Stimulated activated CD8-positive, alpha-beta memory T cell treated with anti-CD3 and anti-CD28 coated beads, Interleukin-12 subunit alpha, Interleukin-12 subunit beta, amount 100 ng/mL, for 24 hours (primary cell): ENCODE measurements around the gene ABCC1.
"Not testable (repeated sequence)": the region's sequence is repeated elsewhere in the genome, so short reads cannot be mapped to it uniquely, and the experiment has no call there.

Source experiments
- DNase-seq: peaks from one replicate; pipeline ENCODE4 v3.0.0-alpha.2; 2020; ENCODE audit errors: extremely low read depth

The ABCC1 gene

DNA sequence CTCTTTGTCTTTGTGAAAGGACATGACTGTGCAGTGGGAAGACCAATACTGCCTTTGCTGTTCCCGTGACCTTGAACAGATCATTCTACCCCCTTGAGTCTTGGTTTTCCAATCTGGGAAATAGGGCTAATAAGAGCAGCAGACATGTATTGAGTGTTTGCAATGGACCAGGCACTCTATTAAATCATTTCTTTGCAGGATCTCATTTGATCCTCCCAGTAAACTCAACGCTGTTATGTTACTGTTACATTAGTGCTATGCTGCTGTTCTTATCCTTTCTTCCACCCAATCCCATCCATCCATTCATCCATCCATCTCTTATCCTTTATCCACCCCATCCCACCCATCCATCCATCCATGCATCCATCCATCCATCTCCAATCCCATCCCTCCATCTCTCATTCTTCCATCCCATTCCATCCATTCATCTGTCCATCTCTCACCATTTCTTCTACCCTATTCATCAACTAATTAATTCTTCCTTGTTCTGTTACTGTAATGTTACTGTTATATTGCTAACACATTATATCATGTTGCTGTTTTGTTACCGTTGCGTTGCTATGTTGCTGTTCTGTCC lies 208.8 kb downstream of the ABCC1 start:
- DNase-seq = no peak

DNA sequence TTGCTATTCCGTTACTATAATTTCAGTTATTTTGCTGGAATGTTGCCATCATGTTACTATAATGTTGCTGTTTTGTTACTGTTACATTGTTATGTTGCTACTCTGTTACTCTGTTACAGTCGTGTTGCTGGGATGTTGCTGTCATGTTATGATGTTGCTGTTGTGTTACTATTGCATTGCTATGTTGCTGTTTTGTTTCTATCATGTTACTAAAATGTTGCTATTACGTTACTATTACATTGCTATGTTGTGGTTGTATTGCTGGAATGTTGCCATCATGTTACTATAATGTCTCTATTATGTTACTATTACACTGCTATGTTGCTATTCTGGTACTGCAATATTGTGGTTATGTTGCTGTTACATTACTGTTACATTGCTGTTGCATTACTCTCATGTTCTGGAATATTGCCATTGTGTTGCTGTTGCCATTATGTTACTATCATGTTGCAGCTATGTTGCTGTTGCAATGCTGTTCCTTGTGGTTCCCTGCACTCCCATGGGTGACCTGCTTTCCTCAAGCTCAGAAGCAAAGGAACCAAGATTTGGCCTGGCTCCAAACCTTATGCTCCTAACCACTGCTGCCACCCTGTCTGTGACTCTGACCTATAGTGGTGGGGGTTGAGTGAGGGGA lies 209.4 kb downstream of the ABCC1 start:
- no peak for DNase-seq

DNA sequence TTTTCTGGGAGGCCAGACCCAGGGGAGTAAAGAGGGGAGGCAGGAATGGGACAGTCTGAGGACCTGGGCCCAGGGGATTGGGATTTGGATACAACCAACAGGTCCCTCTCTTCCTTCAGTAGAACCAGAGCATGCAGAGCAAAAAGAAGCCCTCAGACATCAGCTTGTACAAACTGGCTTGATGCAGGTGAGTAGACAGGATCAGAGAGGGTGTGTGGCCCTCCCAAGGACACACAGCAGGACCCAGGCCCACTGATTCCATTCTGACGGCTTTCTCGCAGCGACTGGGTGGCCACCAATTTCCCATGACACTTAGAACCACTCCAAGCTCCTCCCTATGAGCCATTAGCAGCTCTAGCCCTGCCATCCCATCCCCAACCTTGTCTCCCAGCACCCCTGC lies 210.2 kb downstream of the ABCC1 start:
- DNase-seq = no peak

DNA sequence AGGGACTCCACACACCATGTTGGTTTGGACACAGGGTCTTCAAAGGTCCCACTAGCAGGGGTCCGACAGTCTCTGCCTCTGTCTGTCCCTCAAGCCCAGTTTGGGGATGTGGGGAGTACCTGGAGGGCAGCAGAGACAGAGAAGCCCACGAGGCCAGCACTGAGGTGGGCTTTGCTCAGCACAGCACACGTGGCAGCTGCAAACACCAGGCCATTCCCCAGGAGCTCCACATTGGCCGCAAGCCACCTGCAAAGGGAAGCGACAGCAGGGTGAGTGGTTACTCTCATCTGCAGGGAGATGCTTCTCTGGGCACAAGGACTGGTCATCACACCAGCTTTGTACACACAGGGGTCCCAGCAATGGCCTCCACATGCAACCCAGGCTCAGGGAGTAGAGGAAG lies 211.9 kb downstream of the ABCC1 start:
- DNase-seq = no peak

DNA sequence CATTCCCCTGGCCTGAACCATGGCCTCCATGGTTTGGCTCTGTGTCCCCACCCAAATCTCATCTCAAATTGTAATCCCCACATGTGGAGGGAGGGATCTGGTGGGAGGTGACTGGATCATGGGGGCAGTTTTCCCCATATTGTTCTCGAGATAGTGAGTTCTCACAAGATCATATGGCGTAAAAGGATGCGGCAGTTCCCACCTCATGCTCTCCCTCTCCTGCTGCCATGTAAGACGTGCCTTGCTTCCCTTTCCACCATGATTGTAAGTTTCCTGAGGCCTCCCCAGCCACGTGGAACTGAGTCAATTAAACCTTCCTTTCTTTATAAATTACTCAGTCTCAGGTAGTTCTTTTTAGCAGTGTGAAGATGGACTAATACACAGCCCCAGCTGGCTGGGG lies 212.4 kb downstream of the ABCC1 start:
- DNase-seq = not testable (repeated sequence)

DNA sequence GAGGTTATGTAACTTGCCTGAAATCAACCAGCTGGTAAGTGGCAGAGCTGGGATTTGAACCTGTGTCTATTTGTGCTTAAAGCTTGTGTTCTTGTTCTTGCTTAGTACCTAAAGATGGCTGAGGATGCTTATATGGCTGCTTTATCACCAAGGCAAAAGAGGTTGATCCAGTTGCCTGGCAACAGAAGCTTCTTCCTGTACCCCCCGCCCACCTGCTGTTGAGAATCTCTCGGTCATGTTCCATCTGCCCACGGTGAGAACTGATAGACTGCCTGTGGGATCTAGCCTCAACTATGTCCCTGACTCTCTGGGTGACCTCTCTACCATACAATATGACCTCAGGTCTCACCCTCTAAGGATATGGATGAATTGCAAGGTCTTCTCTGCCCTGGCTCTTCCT lies 213.2 kb downstream of the ABCC1 start:
- DNase-seq = no peak

DNA sequence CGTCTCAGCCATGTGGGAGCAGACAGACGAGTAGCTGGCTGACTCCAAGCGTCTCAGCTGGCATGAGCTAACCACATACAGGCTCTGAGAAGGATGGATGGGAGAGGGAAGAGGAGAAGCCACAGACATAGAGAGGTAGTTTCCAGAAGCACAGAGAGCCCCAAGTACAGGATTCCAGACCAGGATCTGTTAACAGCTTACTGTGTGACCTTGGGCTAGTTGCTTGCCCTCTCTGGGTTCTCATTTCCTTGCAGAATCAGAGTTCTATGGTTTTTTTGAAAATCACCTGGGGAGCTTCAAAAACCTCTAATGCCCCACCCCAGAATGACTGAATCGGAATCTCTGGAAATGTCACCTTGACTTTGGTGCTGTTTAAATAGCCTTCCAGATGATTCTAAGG lies 213.7 kb downstream of the ABCC1 start:
- no peak for DNase-seq

DNA sequence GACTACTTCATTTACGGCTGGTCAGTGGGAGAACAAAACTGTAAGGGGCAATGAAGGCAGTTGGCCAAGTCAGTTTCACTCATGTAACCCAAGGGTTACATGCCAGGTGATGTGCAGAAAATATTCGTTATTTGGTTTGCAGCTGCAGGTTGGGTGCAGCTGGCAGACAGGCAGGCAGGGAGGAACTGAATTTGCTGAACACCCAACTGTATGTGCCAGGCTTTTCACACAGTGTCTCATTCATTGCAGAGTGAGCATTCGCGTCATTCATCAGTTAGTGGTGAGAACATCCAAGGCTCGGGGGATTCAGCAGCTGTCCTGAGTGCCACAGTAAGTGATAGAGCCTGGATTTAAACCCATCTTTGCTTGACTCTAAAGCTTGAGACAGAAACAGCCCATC lies 214.2 kb downstream of the ABCC1 start:
- no peak for DNase-seq

DNA sequence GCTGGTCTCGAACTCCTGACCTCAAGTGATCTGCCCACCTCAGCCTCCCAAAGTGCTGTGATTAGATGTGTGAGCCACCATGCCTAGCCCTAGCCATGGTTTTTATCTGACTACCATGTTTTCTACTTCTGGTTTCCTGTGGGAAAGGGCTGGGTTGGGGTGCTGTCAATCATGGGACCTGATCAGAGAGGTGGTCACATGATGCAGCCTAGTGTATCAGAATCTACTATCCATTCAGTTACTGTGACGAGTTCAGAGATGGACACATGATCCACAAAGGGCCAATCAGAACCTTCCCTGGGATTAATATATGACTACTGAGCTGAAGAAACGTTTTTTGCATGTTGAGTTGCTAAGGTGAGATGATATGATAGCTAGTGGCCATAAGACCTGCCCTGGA lies 214.8 kb downstream of the ABCC1 start:
- DNase-seq = no peak

DNA sequence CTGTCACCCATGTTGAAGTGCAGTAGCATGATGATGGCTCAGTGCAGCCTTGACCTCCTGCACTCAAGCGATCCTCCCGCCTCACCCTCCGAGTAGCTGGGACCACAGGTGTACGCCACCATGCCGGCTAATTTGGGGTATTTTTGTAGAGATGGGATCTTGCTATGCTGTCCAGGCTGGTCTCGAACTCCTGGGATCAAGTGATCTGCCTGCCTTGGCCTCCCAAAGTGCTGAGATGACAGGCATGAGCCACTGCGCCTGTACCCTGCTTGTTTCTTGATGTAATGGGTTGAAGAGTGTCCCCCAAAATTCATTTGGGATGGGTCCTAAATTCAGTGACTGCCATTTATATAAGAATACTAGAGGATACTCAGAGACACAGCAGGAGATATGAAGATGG lies 216.7 kb downstream of the ABCC1 start:
- no peak for DNase-seq

DNA sequence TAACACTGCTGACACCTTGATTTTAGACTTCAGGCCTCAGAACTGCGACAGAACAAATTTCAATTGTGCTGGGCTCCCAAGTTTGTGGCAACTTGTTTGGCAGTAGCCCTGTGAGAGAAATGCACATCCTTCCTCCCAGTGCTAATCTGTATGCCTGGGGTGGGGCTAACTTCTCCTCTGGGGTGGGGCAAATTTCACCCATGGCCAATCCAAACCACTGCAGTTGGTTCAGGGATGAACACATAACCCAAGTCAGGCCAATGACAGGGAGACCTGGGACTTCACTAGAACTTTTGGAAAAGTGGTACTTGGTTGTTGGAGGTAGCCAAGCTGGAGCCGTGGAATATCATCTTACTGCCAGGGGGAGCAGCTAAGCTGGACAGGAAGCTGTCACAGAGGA lies 217.5 kb downstream of the ABCC1 start:
- no peak for DNase-seq

DNA sequence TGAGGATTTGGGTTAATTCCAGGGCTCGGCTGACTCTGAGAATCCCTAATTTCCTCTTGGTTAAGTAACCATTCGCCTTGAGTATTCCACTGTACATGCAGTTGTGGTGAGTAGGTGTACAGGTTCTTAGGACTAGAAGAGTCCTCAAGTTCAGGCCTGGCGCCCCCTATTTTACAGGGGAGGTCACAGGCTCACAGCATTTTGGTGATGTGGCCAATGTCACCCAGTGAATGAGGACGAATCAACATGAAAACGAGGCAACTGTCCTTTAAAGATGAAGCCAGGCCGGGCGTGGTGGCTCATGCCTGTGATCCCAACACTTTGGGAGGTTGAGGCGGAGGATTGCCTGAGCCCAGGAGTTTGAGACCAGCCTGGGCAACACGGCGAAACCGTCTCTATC lies 218.5 kb downstream of the ABCC1 start:
- no peak for DNase-seq

DNA sequence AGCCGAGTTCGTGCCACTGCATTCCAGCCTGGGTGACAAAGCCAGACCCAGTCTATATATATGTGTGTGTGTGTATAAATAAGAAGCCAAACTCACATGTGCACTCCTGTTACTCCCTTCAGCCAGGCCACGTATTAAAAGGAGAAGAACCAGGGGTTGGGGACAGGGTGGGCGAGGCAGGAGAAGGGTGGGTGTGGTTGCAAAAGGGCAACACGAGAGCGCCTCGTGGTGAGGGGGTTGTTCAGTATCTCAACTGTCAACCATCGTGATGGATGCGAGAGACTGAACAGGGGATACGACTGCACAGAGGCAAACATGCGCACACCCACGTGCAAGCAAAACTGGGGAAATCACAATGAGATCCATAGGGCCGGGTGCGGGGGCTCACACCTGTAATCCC lies 219.0 kb downstream of the ABCC1 start:
- no peak for DNase-seq

DNA sequence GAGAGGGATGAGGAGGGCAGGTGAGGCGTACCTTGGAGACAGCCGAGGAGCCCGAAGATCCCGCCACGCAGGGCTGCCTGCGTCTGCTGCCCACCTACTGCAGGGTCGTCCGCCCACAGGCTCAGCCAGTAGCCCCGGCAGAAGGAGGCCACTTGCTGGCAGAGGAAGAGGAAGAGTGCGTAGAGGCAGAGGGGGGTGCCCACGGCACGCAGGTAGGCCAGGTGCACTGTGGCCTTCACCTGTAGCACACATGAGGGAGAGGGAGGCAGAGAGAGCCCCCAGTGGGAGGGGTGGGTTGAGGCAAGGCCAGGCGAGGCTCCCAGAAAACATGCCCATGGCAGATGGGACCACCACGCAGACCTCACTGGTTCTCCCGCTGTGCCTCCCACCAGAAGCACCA lies 220.2 kb downstream of the ABCC1 start:
- DNase-seq = no peak

DNA sequence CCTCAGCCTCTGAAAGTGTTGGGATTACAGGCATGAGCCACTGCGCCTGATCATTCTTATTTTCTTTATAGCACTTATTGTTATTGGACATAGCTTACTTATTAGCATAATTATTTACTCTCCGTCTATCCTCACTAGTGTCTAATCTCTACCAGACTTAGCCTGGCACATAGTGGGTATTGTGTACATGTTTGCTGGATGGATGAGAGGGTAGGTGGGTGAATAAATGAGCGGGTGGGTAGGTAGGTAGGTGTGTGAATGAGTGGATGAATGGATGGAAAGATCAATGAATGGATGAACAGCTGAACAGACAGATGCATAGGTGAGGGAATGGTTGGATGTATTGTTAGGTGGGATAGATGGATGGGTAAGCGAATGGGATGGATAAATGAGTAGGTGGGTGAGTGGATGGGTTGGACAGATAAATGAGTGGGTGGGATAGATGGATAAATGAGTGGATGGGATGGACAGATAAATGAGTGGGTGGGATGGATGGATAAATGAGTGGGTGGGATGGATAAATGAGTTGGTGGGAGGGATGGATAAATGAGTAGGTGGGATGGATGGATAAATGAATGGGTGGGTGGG lies 222.0 kb downstream of the ABCC1 start:
- no peak for DNase-seq

DNA sequence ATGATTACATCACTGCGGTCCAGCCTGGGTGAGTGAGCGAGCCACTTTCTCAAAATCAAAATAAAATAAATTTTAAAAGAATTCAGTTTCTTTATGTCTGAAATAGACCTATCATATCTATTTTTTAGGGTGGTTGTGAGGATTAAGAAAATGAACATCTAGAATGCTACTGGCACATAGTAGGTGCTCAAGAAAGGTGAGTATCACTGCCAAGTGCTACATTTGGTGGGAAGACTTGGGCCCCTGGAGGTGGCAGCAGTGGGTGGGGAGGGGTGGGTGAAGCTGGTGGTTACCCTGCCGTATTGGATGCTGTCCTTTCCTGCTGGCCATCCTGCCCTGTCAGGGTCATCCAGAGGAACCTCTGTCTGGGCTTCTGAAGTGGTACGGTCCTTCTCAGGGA lies 223.6 kb downstream of the ABCC1 start:
- DNase-seq = no peak

DNA sequence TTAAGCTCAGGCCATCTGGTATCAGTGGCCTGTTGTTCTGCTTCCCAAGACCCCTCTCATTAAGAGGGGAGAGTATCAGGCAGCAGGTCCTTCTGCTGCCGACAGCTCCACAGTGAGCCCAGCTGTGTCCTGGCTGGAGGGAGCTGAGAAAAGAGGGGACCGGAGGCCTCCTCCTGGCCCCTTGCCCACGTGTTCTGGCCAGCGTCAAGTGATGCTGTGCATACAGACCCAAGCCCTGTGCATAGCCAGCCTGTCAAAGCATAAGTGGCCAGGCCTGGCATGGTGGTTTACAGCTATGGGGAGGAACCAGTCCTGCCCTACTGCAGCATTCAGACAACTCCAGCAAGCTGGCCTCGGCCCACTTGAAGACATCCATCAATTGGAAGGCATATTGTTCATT lies 225.9 kb downstream of the ABCC1 start:
- DNase-seq = no peak

DNA sequence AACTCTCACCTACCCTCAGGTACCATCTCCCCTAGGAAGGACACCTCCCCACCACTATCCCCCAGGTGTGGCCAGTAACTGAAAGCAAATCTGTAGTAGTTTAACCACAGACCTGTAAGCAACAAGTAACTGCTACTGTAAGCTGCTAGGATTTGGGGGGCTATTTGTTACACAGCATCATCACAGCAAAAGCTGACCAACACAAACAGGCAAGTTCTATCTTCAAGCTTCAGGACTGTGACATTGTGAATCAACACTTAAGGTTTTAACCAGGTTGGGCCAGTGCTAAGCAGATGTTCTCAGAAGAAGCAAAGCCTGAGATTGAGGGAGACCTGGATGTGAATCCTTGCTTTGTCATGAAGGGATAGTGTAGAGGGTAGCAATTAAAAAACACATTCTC lies 226.9 kb downstream of the ABCC1 start:
- no peak for DNase-seq

DNA sequence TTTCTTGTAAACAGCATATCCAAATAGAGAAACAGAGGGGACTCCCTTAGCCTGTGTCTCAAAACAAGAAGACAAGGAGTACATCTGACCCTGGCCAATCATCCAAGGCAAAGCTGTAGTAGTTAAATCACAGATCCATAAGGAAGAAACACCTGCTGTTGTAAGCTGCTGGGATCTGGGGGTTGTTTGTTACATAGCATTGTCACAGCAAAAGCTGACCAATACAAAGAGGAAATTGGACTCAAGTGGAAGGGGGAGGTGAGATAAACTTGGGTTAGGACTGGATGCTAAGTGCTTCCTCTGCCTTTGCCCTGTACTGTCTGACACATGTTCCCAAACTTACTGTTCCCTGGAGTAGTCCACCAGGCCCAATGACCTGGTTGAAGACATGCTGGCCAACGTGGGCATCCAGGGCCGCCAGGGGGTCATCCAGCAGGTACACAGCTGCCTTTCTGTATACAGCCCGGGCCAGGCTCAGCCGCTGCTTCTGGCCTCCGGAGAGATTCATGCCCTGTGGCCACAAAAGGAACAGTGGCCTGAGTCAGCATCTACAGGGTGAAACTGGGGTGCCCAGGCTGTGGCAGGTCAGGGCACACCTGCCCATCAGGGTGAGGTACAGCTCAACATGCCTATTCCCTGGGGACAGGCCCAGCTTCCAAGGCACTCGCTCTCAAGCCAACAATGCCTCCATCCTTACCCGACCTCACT lies 229.2 kb downstream of the ABCC1 start:
- no peak for DNase-seq

DNA sequence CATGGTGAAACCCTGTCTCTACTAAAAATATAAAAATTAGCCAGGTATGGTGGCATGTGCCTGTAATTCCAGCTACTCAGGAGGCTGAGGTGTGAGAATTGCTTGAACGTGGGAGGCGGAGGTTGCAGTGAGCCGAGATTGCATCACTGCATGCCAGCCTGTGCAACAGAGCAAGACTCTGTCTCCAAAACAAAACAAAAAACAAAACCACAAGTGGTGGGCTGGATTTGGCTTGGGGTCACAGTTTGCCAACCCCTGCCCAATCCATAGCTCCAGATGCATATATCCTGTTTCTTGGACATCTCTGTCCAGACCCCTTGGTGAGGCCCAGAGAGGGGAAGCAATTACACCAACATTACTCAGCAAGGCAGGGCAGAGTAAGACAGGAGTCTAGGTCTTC lies 232.3 kb downstream of the ABCC1 start:
- DNase-seq = not testable (repeated sequence)

DNA sequence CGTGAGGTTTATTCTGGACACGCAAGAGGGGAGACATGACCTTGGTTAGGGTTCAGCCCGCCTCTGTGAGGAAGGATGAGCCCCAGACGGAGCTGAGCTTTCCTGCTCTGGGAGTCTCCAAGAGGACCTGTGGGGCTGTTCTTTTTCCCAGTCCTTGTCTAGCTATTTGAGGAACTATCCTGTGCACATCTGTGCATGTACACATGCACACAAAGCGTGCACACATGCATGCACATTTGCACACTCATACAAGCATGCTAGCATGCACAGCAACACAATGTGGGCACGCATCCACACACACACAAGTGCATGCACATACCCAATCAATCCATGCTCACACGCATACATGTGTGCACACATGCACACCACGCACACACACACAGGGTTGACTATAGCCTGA lies 233.5 kb downstream of the ABCC1 start:
- DNase-seq = no peak

DNA sequence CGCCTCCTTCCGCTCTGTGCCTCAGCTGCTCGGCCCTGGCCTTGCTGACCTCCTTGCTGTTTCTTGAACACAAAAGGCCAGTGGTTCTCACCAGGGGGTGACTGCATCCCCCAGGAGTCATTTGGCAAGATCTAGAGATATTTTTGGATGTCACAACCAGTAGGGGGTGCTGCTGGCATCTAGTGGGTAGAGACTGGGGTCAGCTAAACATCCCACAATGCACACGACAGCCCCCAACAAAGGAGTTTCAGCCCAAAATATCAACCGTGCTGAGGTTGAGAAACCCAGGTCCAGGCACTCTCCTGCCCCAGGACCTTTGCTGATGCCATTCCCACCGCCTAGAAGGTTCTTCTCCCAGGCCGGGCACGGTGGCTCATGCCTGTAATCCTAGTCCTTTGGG lies 234.1 kb downstream of the ABCC1 start:
- no peak for DNase-seq

DNA sequence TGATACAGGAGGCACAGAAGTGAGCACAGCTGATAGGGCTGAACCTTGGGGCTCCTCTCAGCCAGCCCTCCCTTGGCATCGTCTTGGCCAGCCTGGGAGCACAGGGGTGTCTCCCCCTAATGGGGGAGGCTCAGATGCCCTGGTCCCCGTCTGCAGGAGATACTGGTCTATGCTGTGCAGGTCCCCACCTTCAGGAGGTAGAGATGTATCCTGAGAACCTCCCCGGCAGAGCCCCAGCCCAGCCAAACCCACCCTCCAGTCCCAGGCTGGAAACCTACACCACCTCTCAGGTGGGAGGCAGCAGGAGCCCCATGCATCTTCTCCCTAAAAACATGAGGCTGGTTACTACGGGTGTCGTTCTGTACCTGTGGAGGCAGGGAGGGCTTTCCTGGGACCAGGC lies 235.2 kb downstream of the ABCC1 start:
- DNase-seq = no peak
